ENCODE results near the gene C6. TPM values are rescaled to one million over a fixed set of nuclear protein-coding genes. Genes with fewer than 3 reads are reported as not detected.

The C6 gene
- total RNA-seq, 4 donors from 2014 or later: 1.7 to 6.3 (median 3.1) TPM

DNA sequence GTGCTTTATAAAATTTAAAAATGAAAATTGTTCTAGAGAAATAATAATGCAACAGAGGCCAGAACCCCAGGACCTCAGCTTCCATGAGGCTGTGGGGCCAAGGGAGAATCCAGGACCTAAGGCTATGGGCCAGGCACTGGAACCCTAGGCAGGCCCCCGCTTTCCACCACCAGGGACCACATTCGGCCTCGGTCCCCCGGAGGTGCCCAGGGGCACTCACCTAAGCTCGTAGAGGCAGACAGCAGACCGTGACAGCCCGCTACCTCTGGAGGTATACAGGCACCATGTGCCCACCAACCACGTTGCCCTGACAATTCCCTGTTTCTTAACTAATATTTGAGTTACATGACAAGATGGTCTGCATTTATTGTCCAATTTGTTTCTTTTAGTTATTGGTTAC lies 92.7 kb downstream of the C6 start:
- H3K36me3 ChIP-seq: no peaks in the 10 kb centered on the region
- no peak overlapping the region for H3K27ac ChIP-seq (replicated peaks in 1 of 4)
- H3K27me3 ChIP-seq: no peaks in the 10 kb centered on the region
- intact Hi-C loops (cut with DNase I): no loop called here
- H3K4me1 ChIP-seq: no peaks in the 10 kb centered on the region
- H3K9me3 ChIP-seq: no peaks in the 10 kb centered on the region
- TF ChIP-seq CTCF (IDR thresholded peaks at IDR 0.05): no peak
- TF ChIP-seq EP300 (IDR thresholded peaks at IDR 0.05): no peak
- no peak for TF ChIP-seq POLR2AphosphoS5 (IDR thresholded peaks at IDR 0.05)
- no peak for TF ChIP-seq POLR2A (IDR thresholded peaks at IDR 0.05; ENCODE audit: low read depth)
- DNase-seq (ENCODE audit: extremely low spot score): no peak
- WGBS: 96% methylated on average over 8 of the region's 8 CpGs
- no peak overlapping the region for H3K4me3 ChIP-seq

DNA sequence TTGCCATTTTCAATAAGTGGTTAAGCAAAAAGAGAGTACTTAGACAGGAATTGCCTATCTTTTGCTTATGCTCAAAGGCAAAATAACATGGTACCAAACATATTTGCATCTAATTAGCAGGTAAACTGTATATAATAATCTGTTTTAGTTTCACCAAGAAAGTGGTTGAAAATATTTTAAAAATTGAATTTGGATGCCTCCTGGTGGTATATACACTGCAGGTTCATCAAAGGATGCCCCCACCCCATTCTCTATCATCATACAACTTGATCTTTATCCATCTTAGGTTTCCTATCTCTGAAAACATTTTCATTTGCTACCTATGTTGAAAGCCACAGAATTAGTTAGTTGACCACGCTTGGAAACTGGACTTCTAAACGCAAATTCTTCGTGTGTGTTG lies 95.2 kb downstream of the C6 start:
- Histone ChIP-seq H3K9me3 (no peaks in the 10 kb centered on the region), H3K36me3 (no peaks in the 10 kb centered on the region), H3K27ac (replicated peaks in 1 of 4) (no peak overlapping the region), H3K4me1 (peaks cover 0 to 4% (median 0%) of the 10 kb centered on the region in 4 donors), H3K27me3 (no peaks in the 10 kb centered on the region), H3K4me3 (no peak overlapping the region)
- DNase-seq (ENCODE audit: extremely low spot score): no peak
- no peak for TF ChIP-seq EP300 (IDR thresholded peaks at IDR 0.05)
- no peak for TF ChIP-seq CTCF (IDR thresholded peaks at IDR 0.05)
- TF ChIP-seq POLR2A (IDR thresholded peaks at IDR 0.05; ENCODE audit: low read depth): no peak
- no peak for TF ChIP-seq POLR2AphosphoS5 (IDR thresholded peaks at IDR 0.05)
- 94% methylated on average over 3 of the region's 3 CpGs for WGBS
- intact Hi-C loops (cut with DNase I): no loop called here

DNA sequence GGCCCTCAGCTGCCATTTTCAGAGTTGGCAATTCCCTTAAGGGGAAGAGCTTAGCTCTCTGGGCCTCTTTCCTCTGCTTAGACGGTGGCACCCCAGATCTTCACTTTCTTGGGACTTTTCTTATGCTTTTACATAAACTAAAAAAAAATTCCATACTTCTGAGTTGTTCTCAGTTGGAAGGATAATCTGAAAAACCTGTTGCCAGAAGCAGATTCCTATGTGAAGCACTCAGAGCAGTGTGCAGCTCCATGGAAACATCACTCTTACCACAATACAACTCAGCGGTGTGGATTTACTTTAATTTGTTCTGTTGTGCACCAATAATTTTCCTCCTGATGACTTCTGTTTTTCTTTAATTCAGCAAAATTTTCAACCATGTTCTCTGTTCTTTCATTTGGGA lies 98.1 kb downstream of the C6 start:
- TF ChIP-seq POLR2AphosphoS5 (IDR thresholded peaks at IDR 0.05) (no peak), POLR2A (IDR thresholded peaks at IDR 0.05; ENCODE audit: low read depth) (no peak), EP300 (IDR thresholded peaks at IDR 0.05) (no peak), CTCF (IDR thresholded peaks at IDR 0.05) (no peak)
- Histone ChIP-seq H3K4me3 (no peak overlapping the region), H3K36me3 (no peaks in the 10 kb centered on the region), H3K27me3 (no peaks in the 10 kb centered on the region), H3K9me3 (no peaks in the 10 kb centered on the region), H3K4me1 (peaks cover 0 to 11% (median 0%) of the 10 kb centered on the region in 4 donors), H3K27ac (replicated peaks in 1 of 4) (no peak overlapping the region)
- DNase-seq (ENCODE audit: extremely low spot score): no peak
- 60% methylated on average over 2 of the region's 2 CpGs for WGBS
- intact Hi-C loops (cut with DNase I): no loop called here

DNA sequence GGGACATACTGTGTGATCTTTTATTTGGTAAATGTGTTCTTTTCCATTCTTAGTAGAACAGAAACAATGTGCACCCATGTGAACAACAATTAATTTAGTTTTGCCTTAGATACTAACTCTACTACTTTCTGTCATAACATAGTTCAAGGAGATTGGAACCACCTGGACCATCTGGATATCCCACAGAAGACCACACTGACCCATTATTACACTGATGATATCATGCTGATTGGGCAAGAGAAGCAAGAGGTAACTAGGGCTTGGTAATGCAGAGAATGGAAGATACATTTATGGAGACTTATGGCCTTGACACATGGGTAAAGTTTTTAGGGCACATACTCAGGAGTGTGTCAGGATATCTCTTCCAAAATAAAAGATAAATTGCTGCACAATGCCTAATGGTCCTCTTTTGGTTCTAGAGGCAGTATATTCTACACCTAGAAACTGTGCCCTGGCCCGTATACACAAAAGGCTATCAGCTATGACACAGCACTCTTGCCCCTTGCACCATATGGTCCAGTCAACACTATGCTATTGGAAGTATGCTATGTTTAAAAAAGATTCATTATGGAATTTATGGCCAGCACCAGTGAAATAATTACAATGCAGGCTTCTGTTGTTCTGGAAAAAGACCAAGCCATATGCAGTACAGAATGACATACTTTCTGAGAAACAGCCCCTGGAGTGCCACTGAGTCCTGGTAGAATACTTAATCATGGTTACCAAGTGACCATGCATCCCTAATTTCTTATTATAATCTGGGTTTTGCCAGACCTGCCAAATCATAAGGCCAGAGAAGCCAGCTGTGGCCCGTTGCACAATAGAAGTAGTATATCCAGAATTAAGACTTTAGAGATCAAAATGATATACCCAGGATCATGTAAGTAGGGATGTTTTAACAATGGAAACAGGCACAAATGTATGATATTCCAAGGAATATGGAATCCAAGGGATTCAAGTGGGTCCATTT lies 100.6 kb downstream of the C6 start:
- TF ChIP-seq POLR2AphosphoS5 (IDR thresholded peaks at IDR 0.05) (peak in 1 of 2 donors; percentile 43), POLR2A (IDR thresholded peaks at IDR 0.05; ENCODE audit: low read depth) (no peak)
- Histone ChIP-seq H3K27me3 (no peaks in the 10 kb centered on the region), H3K4me3 (no peak overlapping the region), H3K36me3 (no peaks in the 10 kb centered on the region), H3K27ac (replicated peaks in 1 of 4) (peak overlapping the region in 3 of 4 donors; percentile 23 to 40 (median 26)), H3K4me1 (peaks cover 0 to 11% (median 0%) of the 10 kb centered on the region in 4 donors), H3K9me3 (no peaks in the 10 kb centered on the region)
- 78% methylated on average over 2 of the region's 2 CpGs for WGBS
- no peak for DNase-seq (ENCODE audit: extremely low spot score)
- intact Hi-C loops (cut with DNase I): no loop called here

- Histone ChIP-seq H3K9me3 (no peaks in the 10 kb centered on the region), H3K36me3 (no peaks in the 10 kb centered on the region), H3K27ac (replicated peaks in 1 of 4) (no peak overlapping the region), H3K4me3 (no peak overlapping the region), H3K4me1 (peaks cover 0 to 7% (median 0%) of the 10 kb centered on the region in 4 donors), H3K27me3 (no peaks in the 10 kb centered on the region)
- intact Hi-C loops (cut with DNase I): no loop called here
- TF ChIP-seq POLR2A (IDR thresholded peaks at IDR 0.05; ENCODE audit: low read depth): no peak
- TF ChIP-seq POLR2AphosphoS5 (IDR thresholded peaks at IDR 0.05): no peak
- no peak for TF ChIP-seq CTCF (IDR thresholded peaks at IDR 0.05)
- TF ChIP-seq EP300 (IDR thresholded peaks at IDR 0.05): no peak
- DNase-seq (ENCODE audit: extremely low spot score): no peak
Observed at GRCh38 chr5:41109186-41109585, 104.1 kb downstream of the C6 start.
